Tibial nerve (tissue), 4 donors: Measurements from ENCODE around the gene FOXM1. TPM values are rescaled to one million over a fixed set of nuclear protein-coding genes. Genes with fewer than 3 reads are reported as not detected.

Experiments used
- DNase-seq, 2 donors: peaks; one replicate each; pipeline ENCODE4 v3.0.0-alpha.2; 2019; ENCODE audit warnings: low spot score in 2 of 2
- H3K27ac ChIP-seq, 4 donors: fragments of 200-600 bp; sonication (generic) in 3 of 4; one replicate each; pipeline ENCODE4 v1.5.1; 2017 to 2019; ENCODE audit warnings: mild to moderate bottlenecking in 1 of 4
- H3K27me3 ChIP-seq, 2 donors: fragments of 200-600 bp; sonication (generic) in 1 of 2; one replicate each; pipeline versions ENCODE4 v1.5.1 to v1.6.0; 2017 to 2019
- H3K36me3 ChIP-seq, 3 donors: fragments of 200-600 bp; sonication (generic); one replicate each; pipeline ENCODE4 v1.5.1; 2018 to 2019
- H3K4me1 ChIP-seq, 4 donors: fragments of 200-600 bp; sonication (generic) in 3 of 4; one replicate each; pipeline ENCODE4 v1.5.1; 2017 to 2019
- H3K4me3 ChIP-seq, 4 donors: fragments of 200-600 bp; sonication (generic) in 3 of 4; one replicate each; pipeline ENCODE4 v1.5.1; 2017 to 2019; ENCODE audit warnings: mild to moderate bottlenecking in 1 of 4, moderate library complexity in 1 of 4
- H3K9me3 ChIP-seq, 4 donors: fragments of 200-600 bp; sonication (generic) in 3 of 4; one replicate each; pipeline ENCODE4 v1.5.1; 2017 to 2019
- EP300 ChIP-seq, 2 donors: sonication (generic); formaldehyde crosslinking; IDR thresholded peaks; one replicate each; pipeline ENCODE4 v1.6.1; 2017; ENCODE audit warnings: antibody characterized with exemption in 2 of 2, mild to moderate bottlenecking in 1 of 2
- POLR2A ChIP-seq, 2 donors: fragments of 450-650 bp; IDR thresholded peaks; one replicate each; pipeline ENCODE4 v1.6.1; 2017; ENCODE audit warnings: antibody characterized with exemption in 2 of 2, mild to moderate bottlenecking in 2 of 2, moderate library complexity in 2 of 2
- WGBS, 2 donors: methylation state at CpG; one replicate each; pipeline ENCODE4 v1.1.5; 2018; 5-methylcytosine and 5-hydroxymethylcytosine counted together
- total RNA-seq, 4 donors: library from RNA; depleted of rRNA; stranded (reverse); fragments of >200 nt; gene quantifications; one replicate each; pipeline ENCODE4 v1.1.0, GENCODE V29; 2016
- TF ChIP-seq, protein P1 (sequence below), 5 experiments: fragments of 200-600 bp in 3 of 5; fragments of 450-650 bp in 2 of 5; sonication (generic) in 3 of 5; IDR thresholded peaks; one replicate each; pipeline ENCODE4 v1.5.1; 2016 to 2019; ENCODE audit warnings: antibody characterized with exemption in 5 of 5, mild to moderate bottlenecking in 3 of 5, moderate library complexity in 2 of 5

FOXM1 gene
- total RNA-seq, 4 donors from 2014 or later, result 0.21 to 1.2 (median 0.84) TPM

DNA sequence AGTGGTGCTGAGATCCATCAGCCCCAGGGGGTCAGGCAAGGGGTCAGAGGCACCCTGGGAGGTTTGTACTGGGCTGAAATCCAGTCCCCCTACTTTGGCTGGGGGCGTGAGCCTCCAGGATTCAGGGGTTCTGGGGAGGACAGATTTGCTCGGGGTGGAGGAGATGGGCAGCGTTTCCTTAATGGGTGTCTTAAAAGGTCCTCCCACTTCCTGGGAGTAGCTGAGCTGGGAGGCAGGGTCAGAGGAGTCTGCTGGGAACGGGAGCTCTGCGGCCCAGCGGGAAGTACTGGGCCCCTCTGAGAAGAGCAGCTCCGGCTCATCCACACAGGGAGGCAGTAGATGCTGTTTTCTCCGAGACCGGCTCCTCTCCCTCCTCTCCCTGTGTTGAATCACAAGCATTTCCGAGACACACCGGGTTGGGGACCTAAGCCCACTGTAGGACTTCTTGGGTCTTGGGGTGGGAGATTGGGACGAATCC, 18.0 kb downstream of the FOXM1 start:
- no peak for TF ChIP-seq POLR2A (IDR thresholded peaks at IDR 0.05)
- TF ChIP-seq, protein P1, sequence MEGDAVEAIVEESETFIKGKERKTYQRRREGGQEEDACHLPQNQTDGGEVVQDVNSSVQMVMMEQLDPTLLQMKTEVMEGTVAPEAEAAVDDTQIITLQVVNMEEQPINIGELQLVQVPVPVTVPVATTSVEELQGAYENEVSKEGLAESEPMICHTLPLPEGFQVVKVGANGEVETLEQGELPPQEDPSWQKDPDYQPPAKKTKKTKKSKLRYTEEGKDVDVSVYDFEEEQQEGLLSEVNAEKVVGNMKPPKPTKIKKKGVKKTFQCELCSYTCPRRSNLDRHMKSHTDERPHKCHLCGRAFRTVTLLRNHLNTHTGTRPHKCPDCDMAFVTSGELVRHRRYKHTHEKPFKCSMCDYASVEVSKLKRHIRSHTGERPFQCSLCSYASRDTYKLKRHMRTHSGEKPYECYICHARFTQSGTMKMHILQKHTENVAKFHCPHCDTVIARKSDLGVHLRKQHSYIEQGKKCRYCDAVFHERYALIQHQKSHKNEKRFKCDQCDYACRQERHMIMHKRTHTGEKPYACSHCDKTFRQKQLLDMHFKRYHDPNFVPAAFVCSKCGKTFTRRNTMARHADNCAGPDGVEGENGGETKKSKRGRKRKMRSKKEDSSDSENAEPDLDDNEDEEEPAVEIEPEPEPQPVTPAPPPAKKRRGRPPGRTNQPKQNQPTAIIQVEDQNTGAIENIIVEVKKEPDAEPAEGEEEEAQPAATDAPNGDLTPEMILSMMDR (IDR thresholded peaks at IDR 0.05), result no peak
- TF ChIP-seq EP300 (IDR thresholded peaks at IDR 0.05), result no peak
- Histone ChIP-seq H3K27me3 (no peaks in the 10 kb centered on the region), H3K9me3 (no peaks in the 10 kb centered on the region), H3K4me1 (no peaks in the 10 kb centered on the region), H3K4me3 (no peak overlapping the region), H3K27ac (peak overlapping the region in 2 of 4 donors; percentile 52 to 55), H3K36me3 (peaks cover 0 to 11% (median 0%) of the 10 kb centered on the region in 3 donors)
- WGBS, 2 donors, result 46 to 73% methylated on average over 12 of the region's 12 CpGs
- DNase-seq, result no peak

DNA sequence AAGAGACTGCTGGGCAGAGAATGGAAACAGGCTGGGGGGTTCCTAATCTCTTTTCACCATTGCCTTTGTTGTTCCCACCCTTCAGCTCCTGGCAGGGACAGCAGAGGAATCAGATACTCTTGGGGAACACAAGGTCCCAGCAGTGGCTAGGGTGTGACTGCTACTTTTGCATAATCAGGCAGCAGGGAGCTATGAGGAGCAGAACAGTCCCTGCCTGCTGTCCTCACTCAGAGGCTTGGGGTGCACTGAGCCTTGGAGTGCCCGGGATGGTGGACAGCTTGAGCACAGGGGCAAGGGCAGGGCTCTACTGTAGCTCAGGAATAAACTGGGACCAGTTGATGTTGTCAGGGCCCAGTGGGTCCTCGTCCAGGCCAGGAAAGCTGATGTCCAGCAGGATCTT, 18.6 kb downstream of the FOXM1 start:
- Histone ChIP-seq H3K4me3 (no peak overlapping the region), H3K4me1 (peaks cover 0 to 5% (median 0%) of the 10 kb centered on the region in 4 donors), H3K27ac (peak overlapping the region in 2 of 4 donors; percentile 52 to 55), H3K9me3 (no peaks in the 10 kb centered on the region), H3K27me3 (no peaks in the 10 kb centered on the region), H3K36me3 (peaks cover 0 to 11% (median 0%) of the 10 kb centered on the region in 3 donors)
- no peak for DNase-seq
- no peak for TF ChIP-seq EP300 (IDR thresholded peaks at IDR 0.05)
- no peak for TF ChIP-seq POLR2A (IDR thresholded peaks at IDR 0.05)
- TF ChIP-seq, protein P1 (IDR thresholded peaks at IDR 0.05), result no peak
- WGBS, 2 donors, result 81 to 97% methylated on average over 2 of the region's 2 CpGs

DNA sequence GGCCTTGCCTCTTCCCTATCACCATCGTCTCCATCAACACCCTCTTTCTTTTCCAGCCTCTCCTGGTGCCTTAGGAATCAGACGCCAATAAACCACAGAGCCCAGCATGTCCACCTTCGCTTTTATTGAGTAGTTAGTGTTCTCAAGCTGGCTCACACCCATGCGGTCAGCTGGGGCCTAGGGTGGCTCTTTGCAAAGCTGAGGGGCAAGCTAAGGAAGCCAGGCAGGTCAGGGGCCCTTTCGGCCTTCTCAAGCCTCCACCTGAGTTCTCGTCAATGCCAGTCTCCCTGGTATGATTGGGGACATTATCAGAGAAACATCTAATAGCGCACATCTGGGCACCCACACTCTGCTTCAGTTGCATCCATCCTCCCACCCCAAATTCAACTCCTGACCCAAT, 19.4 kb downstream of the FOXM1 start:
- WGBS, 2 donors, result 88% methylated on average over 7 of the region's 7 CpGs
- Histone ChIP-seq H3K4me3 (no peak overlapping the region), H3K36me3 (peaks cover 0 to 8% (median 0%) of the 10 kb centered on the region in 3 donors), H3K27ac (no peak overlapping the region), H3K27me3 (no peaks in the 10 kb centered on the region), H3K9me3 (no peaks in the 10 kb centered on the region), H3K4me1 (peaks cover 0 to 12% (median 0%) of the 10 kb centered on the region in 4 donors)
- DNase-seq, result no peak
- TF ChIP-seq EP300 (IDR thresholded peaks at IDR 0.05) (no peak), POLR2A (IDR thresholded peaks at IDR 0.05) (no peak)
- TF ChIP-seq, protein P1 (IDR thresholded peaks at IDR 0.05), result no peak

DNA sequence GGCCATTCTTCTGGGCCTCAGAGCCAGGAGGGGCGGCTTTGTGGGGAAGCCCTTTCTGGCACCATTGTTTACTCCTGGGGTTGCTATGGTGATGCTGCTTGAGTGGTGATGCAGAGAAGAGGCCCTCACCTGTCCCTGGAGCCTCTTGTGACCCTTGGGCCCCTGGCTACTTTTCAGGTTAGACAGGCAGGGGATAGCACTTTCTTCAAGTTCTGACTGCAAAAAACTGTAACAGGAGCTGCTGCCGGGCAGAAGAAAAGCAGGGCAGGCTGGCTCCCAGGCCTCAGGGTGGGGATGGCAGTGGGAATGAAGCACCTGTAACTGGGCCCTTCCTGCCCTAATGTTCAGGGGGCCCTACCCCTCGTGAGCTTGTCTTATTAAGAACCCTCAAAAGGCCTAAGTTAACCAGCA, 19.9 kb downstream of the FOXM1 start, which contains the start of gene TEX52:
Gene TEX52, minus strand, starts transcription at position 19 of the 411 bp plus-strand sequence. Its CDS starts 13 bp downstream, at position 6.
- peaks cover 0 to 14% (median 0%) of the 10 kb centered on the region in 4 donors for H3K4me1 ChIP-seq
- TF ChIP-seq, protein P1 (IDR thresholded peaks at IDR 0.05), result no peak
- TF ChIP-seq EP300 (IDR thresholded peaks at IDR 0.05) (no peak), POLR2A (IDR thresholded peaks at IDR 0.05) (no peak)
- H3K9me3 ChIP-seq, result no peaks in the 10 kb centered on the region
- no peak for DNase-seq
- peaks cover 0 to 8% (median 0%) of the 10 kb centered on the region in 3 donors for H3K36me3 ChIP-seq
- no peaks in the 10 kb centered on the region for H3K27me3 ChIP-seq
- H3K27ac ChIP-seq, result no peak within 1 kb of the TSS
- H3K4me3 ChIP-seq, result no peak within 1 kb of the TSS
- 72 to 79% methylated on average over 3 of the region's 3 CpGs for WGBS, 2 donors

- Histone ChIP-seq H3K36me3 (peaks cover 0 to 8% (median 0%) of the 10 kb centered on the region in 3 donors), H3K4me1 (peaks cover 0 to 14% (median 0%) of the 10 kb centered on the region in 4 donors), H3K27ac (no peak overlapping the region), H3K4me3 (no peak overlapping the region), H3K9me3 (no peaks in the 10 kb centered on the region), H3K27me3 (no peaks in the 10 kb centered on the region)
- TF ChIP-seq POLR2A (IDR thresholded peaks at IDR 0.05) (no peak), EP300 (IDR thresholded peaks at IDR 0.05) (no peak)
- TF ChIP-seq, protein P1 (IDR thresholded peaks at IDR 0.05), result no peak
- WGBS, 2 donors, result 83 to 84% methylated on average over 3 of the region's 3 CpGs
- DNase-seq, result no peak
Observed at GRCh38 chr12:2856051-2856450, 20.9 kb downstream of the FOXM1 start.
